GM21723 (cell line): ENCODE data around the gene RPL35.

Experiments
- ATAC-seq: cut with Tn5 transposase; IDR thresholded peaks from one replicate; pipeline ENCODE4 v1.9.1; 2021; ENCODE audit warnings: mild to moderate bottlenecking, moderate library complexity; ENCODE audit not compliant: unreplicated experiment

The RPL35 gene

DNA sequence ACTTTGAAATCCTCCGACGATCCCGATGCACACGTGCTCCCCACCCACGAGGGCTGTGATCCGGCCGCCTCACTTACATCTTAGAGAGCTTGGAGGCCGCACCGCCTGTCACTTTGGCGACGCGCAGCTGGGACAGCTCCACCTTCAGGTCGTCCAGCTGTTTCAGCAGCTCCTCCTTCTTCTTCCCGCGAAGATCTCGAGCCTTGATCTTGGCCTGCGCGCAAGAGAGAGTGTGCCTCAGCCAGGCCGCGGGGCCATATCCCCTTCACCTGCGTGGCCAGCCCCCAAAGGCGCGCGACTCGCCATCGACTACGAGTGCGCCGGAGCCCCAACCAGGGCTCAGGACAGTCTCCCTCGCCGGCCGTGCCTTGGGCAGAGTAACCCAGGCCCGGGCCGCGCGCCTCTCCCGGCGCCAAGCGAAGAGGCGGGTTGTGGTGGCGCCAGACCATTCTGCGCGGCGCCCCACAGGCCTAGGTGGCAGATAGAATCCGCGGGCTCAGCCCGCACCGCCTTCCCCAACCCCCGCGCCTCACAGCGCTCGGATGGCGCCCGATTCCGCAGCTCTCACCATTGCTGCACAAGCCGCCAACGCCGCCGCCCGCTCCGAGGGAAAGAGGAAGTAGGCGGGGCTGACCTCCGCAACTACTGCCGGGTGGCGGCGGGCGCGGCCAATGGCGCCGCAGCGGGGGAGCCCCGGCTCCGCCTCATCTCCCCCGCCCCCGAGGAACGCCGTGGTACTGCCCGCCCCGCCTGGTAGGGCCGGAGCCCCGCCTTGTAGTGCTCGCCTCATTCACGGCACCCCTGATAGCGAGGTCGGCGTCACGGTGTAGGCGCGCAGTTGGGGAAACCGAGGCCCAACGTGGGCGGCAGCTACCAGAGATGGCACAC, at the start of gene RPL35, which contains the start of gene ARPC5L:
Gene RPL35, minus strand, starts transcription at position 616 of the 888 bp plus-strand sequence. Its CDS starts 45 bp downstream, at position 571.
Gene ARPC5L, plus strand, starts transcription at position 789 of the 888 bp plus-strand sequence. CDS start 7,161 bp downstream, outside the sequence.
- peak; percentile 84 for ATAC-seq

GRCh38 chr9:124908098-124908497, 46.3 kb upstream of the RPL35 start:
- ATAC-seq = no peak

DNA sequence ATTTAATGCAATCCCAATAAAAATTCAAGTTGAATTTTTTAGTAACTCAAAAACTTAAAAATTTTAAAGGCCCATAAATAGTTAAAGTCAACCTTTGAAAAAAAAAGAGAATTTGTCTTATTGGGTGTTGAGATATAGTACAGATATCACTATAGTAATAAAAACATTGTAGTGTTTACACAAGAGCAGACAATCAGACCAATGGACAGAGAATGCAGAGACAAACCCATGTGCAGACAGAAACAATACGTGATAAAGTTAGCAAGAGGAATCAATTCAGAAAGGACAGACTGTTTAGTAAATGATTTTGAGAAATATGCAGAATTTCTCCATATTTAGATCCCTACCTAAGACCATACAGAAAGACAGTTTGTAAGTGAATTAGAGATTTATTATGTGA, 45.2 kb upstream of the RPL35 start:
- ATAC-seq = no peak

DNA sequence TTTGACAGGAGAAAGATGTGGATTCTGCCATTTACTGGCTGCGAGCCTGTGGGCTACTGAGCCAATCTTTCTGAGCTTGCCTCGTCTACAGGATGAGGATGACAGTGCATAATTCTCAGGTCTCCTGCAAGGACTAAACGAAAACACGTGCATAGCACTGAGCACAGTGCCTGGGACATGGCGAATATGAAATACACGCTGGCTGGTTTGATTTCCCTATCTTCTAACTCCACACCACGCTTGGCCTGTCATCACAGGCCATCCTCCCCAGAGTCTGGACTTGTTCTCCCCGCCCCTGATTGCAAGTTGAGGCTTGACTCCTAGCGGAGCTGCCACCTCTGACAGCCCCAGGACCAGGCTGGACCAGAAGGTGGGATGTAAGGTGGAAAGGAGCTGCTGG, 38.1 kb upstream of the RPL35 start:
- ATAC-seq = no peak

GRCh38 chr9:124897570-124898460, 36.1 kb upstream of the RPL35 start:
- no peak for ATAC-seq

GRCh38 chr9:124894741-124895170, 33.0 kb upstream of the RPL35 start:
- no peak for ATAC-seq

DNA sequence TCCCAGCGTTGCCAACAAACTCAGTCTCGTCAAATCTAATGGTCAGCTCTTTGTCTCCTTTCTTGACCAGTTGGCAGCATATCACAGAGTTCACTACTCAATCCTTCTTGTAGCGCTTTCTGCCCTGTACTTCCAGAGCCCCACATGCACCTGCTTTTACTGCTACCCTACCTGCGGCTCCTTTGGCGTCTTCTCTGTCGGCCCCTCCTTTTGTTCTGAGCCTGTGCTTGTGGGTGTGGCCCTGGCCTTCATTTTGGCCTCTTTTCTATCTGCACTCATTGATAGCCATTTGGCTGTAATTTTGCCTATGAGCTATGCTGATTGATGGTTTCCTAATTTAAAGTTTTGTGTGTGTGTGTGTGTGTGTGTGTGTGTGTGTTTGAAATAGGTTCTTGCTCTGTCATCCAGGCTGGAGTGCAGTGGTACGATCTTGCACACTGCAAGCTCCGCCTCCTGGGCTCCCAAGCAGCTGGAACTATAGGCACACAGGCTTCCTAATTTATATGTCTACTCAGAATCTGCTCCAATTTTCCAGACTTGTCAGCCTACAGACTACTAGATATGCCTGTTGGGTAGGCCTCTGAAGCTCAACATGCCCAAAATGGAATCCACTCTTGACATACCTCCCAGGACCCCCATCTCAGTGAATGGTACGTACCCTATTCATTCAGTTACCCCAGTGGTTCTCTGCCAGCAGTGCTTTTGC, 32.4 kb upstream of the RPL35 start:
- no peak for ATAC-seq

GRCh38 chr9:124890179-124890578, 28.4 kb upstream of the RPL35 start:
- ATAC-seq = no peak

DNA sequence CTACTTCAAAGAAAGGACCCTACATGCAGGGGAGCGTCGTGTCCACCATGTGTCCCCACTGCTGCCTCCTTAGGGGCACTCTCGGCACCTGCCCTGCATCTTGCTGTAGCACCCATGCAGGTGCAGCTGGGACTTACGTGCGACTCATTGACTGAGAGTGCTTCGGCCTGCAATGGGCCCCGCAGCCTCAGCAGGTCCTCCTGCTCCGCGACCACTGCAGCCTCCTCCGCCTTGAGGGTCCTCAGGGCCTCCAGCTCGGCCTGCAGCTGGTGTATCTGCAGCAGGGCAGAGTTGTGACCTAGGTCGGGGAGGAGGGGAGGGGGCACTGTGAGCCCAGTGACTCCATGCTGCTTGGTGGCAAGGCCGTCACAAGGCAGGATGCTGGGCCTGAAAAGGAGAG, 27.2 kb upstream of the RPL35 start:
- no peak for ATAC-seq

GRCh38 chr9:124887832-124888231, 26.1 kb upstream of the RPL35 start:
- ATAC-seq = no peak

DNA sequence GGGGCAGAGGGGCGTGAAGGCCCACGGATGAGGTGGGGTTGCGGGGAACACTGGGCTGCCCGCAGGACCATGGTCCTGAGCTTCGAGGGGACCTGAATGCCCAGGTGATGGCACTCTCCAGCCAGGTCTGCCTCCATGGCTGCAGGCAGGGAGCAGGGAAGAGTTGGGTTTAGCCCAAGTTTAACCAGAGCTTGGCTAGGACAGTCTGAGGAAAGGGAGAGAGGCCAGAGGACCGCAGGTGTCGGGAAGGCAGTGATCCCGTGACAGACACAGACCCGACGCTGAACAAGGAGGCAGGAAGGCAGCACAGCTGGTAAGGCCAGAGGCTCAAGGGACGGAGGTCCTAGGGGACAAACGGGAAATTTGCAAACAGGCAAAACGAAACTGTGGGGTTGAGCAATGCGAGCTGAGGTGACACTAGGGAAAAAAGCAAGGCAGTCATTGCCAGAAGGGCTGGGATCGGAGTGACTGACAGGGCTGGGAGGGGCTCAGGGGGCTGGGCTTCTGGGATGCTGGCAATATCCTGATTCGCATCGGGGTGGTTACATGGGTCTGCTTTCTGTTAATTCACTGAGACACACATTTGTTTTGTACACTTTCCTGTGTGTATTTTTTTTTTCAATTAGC, 25.2 kb upstream of the RPL35 start:
- no peak for ATAC-seq

GRCh38 chr9:124886461-124886860, 24.7 kb upstream of the RPL35 start:
- ATAC-seq = no peak

GRCh38 chr9:124885551-124885950, 23.8 kb upstream of the RPL35 start:
- ATAC-seq = no peak

- no peak for ATAC-seq
Observed at GRCh38 chr9:124884376-124884775, 22.6 kb upstream of the RPL35 start.

DNA sequence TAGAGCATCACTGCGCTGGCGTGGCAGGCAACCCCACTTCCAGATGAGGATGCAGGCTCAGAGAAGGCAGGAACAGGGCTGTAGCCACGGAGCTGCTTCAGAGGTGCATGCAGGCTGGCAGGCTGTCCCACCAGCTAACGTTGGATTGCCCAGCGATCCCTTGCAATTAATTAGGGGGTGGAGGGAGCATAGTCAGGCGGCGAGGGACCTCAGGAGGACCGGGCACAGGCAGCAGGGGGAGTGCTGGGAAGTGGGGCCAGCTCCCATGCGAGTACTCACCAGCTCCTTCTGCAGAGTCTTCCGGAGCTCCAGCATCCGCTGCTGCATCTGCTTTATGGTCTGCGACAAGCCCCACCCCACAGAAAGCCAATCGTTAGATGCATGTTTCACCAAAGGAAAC, 20.5 kb upstream of the RPL35 start:
- ATAC-seq = no peak

GRCh38 chr9:124881138-124881743, 19.5 kb upstream of the RPL35 start:
- ATAC-seq = no peak

- ATAC-seq = no peak
Observed at GRCh38 chr9:124880501-124880900, 18.7 kb upstream of the RPL35 start.

- ATAC-seq = no peak
Observed at GRCh38 chr9:124879226-124879625, 17.5 kb upstream of the RPL35 start.

- ATAC-seq = no peak
Observed at GRCh38 chr9:124878518-124878917, 16.8 kb upstream of the RPL35 start.

DNA sequence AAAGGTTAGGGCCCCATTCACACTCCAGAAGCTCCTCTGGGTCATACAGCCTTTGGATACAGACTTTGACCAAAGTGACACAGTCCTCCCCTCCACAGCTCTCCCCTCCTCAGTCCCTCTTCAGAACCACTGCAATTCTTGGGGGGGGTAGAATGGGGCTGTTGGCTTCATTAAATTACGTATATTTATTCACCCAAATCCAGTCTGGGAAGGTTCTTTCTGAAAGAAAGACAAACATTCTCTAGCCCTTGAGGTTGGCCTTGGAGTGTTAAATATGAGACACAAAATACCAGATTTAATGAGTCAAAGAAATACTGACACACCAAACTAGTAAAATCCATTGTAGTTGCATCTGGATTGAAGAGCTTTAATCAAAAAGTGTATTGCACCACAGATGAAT, 16.3 kb upstream of the RPL35 start:
- ATAC-seq = no peak
